Activated CD8-positive, alpha-beta memory T cell treated with anti-CD3 and anti-CD28 coated beads, Interleukin-2, amount 50 U/mL, for 4 hours (primary cell): Measurements from ENCODE around the gene RIMKLB.
"Not testable (repeated sequence)": the region's sequence is repeated elsewhere in the genome, so short reads cannot be mapped to it uniquely, and the experiment has no call there.

Experiments used
- DNase-seq: peaks from one replicate; pipeline ENCODE4 v3.0.0-alpha.2; 2020

Gene RIMKLB

DNA sequence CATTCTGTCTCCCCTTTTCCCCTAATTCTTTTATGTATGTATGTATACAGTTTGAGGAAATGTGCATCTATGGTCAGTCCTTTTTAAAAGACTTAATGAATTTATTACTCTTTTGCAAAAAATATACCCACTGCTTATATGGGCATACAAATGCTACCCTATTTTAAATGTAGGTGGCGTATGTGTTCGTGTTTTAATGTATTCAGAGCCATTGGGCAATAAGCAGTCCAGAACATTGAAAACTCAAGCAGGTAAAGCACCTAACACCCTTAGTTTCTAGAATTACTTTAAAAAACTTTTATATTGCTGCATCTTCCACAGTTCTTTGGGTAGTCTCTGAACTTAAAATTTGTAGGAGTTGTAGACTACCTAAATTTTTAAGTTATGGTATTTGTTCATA, 82.1 kb downstream of the RIMKLB start:
- DNase-seq, result no peak

DNA sequence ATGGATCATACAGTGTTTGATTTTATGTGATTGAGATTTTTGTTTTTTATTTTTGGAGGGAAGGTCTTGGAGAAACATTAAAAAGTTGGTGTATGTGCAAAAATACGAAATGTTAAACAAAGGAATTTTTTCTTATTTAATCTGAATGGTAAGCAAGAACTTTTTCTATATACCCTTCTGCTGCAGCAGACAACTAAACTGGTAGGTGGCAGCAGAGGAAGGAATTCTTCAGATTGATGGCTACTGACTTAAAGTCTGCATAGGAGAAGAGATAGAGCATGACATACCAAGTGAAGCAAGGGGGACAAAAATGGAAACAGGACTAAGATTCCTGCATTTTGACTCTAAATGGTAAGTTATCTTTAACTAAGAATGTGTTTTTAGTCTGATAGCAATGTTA, 82.6 kb downstream of the RIMKLB start:
- no peak for DNase-seq

DNA sequence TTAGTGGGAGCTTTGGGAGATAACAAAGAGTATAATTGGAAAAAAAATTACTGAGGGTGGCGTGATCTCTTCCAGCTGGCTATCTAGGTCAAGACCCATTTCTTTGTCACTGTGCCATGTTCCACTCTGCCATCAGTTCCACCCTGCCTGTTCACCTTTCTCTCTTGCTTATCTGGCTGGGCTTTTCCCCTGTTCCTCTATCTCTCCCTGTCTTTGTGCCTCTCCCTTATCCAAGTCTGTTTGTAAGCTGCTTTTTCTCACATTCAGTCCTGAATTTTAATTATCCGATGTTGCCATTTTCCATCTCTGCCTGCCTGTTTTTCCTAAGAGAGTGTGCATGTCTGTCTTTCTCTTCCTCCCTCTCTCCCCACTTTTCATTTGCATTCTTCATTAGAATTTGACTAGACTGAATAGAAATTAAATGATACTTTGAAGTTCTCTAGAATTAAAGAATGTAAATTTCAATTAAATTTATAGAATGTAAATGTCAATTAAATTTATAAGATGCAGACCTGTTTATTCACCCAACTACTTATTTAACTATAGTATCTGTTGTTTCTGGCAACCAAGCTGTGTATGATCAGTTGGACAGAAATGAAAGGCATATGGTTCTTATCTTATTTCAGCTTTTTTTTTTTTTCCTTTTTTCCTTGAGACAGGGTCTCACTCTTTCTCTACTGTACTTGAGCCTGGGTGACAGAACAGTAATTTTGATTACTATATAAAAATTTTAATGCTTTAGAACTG, 83.8 kb downstream of the RIMKLB start:
- DNase-seq, result no peak

DNA sequence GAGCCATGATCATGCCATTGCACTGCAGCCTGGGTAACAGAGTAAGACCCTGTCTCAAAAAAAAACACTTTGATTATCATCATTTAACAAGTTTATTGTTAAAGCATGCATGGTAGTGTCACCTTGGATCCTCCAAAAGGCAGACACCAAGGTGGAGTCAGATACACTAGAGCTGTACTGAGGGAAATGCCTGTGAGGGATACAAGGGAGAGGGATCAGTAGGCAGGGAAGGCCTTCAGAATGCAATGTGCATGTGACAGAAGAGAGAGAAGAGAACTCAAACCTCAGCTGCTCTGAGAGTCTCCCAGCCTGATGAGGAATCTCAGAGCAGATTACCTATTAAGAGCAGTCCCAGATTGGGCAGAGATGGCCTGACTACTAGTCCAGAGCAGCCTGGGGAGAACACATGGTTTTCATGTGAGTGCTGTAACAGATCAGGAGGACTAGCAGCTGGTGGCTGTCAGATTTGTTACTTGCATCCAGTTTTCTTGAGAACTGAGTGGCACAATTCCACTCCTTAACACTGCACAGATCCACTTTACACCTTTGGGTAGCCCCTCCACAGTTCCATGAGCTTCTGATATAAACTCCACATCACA, 86.6 kb downstream of the RIMKLB start:
- DNase-seq, result no peak

DNA sequence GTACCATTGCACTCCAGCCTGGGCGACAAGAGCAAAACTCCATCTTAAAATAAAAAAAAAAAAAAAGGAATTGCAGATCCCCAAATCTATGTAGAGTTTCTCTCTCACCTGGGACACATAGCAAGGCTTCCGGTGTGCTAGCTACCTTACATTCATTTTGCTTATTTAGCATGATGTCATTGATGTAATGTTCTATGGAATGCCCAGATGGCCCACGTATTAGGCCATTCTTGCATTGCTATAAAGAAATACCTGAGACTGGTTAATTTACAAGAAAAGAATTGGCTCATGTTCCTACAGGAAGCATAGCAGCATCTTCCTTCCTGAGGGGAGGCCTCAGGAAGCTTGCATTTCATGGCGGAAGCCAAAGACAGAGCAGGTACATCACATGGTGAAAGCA, 87.7 kb downstream of the RIMKLB start:
- no peak for DNase-seq

DNA sequence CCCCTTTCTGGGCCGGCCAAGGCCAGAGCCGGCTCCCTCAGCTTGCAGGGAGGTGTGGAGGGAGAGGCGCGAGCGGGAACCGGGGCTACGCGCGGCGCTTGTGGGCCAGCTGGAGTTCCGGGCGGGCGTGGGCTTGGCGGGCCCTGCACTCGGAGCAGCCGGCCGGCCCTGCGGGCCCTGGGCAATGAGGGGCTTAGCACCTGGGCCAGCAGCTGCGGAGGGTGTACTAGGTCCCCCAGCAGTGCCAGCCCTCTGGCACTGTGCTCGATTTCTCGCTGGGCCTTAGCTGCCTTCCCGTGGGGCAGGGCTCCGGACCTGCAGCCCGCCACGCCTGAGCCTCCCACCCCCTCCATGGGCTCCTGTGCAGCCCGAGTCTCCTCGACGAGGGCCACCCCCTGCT, 89.4 kb downstream of the RIMKLB start:
- not testable (repeated sequence) for DNase-seq

DNA sequence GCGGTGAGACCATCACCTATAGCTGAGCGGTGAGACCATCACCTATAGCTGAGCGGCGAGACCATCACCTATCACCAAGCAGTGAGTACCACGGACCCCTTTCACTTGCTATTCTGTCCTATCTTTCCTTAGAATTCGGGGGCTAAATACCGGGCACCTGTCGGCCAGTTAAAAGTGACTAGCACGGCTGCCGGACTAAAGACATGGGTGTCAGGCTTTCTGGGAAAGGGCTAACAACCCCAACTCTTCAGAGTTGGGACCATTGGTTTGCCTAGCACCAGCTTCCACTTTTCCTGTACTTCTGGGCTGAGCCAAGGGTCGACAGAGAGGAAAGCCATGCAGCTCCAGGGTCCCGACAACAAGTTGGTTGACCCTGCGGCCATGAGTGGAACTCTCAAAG, 90.9 kb downstream of the RIMKLB start:
- not testable (repeated sequence) for DNase-seq

DNA sequence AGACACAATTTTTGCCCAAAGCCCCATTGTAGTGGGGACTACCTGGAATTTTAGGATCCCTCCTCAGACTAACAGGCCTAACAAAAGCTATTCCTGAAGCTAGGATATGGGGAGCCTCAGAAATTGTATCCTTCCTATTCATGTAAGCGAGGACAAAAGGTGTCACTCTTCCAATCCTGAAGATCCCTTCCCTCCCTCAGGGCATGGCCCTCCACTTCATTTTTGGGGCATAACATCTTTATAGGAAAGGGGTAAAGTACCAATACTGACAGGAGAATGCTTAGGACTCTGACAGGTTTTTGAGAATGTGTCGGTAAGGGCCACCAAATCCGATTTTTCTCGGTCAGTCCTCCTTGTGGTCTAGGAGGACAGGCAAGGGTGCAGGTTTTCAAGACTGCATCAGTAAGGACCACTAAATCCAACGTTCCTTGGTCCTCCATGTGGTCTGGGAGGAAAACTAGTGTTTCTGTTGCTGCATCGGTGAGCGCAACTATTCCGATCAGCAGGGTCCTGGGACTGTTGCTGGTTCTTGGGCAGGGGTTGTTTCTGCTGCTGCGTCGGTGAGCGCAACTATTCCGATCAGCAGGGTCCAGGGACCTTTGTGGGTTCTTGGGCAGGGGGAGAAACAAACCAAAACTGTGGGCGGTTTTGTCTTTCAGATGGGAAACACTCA, 91.7 kb downstream of the RIMKLB start:
- DNase-seq, result not testable (repeated sequence)

DNA sequence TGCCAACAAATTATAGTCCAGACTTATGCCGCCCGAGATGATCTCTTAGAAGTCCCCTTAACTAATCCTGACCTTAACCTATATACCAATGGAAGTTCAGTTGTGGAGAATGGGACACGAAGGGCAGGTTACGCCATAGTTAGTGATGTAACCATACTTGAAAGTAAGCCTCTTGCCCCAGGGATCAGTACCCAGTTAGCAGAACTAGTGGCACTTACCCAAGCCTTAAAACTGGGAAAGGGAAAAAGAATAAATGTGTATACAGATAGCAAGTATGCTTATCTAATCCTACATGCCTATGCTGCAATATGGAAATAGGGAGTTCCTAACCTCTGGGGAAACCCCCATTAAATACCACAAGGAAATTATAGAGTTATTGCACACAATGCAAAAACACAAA, 95.4 kb downstream of the RIMKLB start:
- DNase-seq, result not testable (repeated sequence)

DNA sequence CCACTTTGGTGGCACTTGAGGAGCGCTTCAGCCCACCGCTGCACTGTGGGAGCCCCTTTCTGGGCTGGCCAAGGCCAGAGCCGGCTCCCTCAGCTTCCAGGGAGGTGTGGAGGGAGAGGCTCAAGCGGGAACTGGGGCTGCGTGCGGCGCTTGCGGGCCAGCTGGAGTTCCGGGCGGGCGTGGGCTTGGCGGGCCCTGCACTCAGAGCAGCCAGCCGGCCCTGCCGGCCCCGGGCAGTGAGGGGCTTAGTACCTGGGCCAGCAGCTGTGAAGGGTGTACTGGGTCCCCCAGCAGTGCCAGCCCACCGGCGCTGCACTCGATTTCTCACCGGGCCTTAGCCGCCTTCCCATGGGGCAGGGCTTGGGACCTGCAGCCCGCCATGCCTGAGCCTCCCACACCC, 96.8 kb downstream of the RIMKLB start:
- DNase-seq, result not testable (repeated sequence)

DNA sequence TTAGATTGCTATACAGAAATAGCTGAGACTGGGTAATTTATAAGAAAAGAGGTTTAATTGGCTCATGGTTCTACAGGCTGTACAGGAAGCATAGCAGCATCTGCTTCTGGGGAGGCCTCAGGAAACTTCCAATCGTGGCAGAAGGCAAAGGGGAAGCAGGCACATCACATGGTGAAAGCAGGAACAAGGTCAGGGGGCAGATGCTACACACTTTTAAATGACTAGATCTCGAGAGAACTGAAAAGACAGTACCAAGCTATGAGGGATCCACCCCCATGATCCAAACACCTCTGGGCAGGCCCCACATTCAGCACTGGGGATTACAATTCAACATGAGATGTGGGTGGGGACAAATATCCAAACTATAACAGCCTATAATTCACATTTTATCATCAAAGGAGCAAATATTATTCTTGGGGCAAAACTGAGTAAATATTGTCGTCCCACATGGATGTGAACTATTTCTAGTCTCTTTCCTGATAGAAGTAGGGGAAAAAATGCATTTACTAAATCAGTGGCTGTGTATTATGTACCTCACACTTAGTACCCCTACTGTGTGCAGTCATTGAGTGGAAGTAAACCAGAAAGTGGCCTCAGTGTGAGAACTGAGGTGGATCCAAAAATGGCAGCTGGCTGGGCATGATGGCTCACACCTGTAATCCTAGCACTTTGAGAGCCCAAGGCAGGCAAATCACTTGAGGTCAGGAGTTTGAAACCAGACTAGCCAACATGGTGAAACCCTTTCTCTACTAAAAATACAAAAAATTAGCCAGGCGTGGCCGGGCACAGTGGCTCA, 99.2 kb downstream of the RIMKLB start:
- DNase-seq, result no peak

DNA sequence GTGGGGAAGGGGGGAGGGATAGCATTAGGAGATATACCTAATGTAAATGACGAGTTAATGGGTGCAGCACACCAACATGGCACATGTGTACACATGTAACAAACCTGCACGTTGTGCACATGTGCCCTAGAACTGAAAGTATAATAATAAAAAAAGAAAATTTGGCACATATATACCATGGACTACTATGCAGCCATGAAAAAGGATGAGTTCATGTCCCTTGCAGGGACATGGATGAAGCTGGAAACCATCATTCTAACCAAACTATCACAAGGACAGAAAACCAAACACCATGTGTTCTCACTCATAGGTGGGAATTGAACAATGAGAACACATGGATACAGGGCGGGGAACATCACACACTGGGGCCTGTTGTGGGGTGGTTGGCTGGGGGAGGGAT, 103.4 kb downstream of the RIMKLB start:
- DNase-seq, result not testable (repeated sequence)

DNA sequence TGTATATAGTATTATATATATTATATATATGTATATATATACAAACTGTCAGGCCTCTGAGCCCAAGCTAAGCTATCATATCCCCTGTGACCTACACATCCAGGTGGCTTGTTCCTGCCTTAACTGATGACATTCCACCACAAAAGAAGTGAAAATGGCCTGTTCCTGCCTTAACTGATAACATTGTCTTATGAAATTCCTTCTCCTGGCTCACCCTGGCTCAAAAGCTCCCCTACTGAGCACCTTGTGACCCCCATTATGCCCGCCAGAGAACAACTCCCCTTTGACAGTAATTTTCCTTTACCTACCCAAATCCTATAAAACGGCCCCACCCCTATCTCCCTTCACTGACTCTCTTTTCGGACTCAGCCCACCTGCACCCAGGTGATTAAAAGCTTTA, 107.0 kb downstream of the RIMKLB start:
- not testable (repeated sequence) for DNase-seq

DNA sequence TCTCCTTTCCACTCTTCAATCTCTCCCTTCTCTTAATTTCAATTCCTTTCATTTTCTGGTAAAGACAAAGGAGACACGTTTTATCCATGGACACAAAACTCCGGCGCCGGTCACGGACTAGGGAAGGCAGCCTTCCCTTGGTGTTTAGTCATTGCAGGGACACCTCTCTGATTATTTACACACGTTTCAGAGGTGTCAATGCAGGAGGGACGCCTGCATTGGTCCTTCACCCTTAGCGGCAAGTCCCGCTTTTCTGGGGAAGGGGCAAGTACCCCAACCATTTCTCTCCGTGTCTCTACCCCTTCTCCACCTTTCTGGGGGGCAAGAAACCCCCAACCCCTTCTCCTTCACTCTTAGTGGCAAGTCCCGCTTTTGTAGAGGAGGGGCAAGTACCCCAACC, 107.7 kb downstream of the RIMKLB start:
- DNase-seq, result not testable (repeated sequence)

DNA sequence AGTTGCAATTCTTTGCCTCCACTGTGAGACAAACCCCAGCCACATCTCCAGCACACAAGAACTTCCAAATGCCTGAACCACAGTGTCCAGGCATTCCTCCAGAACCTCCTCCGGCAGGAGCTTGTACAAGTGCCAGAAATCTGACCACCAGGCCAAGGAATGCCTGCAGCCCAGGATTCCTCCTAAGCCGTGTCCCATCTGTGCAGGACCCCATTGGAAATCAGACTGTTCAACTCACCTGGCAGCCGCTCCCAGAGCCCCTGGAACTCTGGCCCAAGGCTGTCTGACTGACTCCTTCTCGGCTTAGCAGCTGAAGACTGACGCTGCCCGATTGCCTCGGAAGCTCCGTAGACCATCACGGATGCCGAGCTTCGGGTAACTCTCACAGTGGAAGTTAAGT, 109.3 kb downstream of the RIMKLB start:
- not testable (repeated sequence) for DNase-seq

DNA sequence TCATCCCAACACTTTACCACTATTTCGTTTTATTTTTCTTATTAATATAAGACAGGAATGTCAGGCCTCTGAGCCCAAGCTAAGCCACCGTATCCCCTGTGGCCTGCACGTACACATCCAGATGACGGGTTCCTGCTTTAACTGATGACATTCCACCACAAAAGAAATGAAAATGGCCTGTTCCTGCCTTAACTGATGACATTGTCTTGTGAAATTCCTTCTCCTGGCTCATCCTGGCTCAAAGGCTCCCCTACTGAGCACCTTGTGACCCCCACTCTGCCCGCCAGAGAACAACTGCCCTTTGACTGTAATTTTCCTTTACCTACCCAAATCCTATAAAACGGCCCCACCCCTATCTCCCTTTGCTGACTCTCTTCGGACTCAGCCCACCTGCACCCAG, 112.3 kb downstream of the RIMKLB start:
- DNase-seq, result not testable (repeated sequence)

DNA sequence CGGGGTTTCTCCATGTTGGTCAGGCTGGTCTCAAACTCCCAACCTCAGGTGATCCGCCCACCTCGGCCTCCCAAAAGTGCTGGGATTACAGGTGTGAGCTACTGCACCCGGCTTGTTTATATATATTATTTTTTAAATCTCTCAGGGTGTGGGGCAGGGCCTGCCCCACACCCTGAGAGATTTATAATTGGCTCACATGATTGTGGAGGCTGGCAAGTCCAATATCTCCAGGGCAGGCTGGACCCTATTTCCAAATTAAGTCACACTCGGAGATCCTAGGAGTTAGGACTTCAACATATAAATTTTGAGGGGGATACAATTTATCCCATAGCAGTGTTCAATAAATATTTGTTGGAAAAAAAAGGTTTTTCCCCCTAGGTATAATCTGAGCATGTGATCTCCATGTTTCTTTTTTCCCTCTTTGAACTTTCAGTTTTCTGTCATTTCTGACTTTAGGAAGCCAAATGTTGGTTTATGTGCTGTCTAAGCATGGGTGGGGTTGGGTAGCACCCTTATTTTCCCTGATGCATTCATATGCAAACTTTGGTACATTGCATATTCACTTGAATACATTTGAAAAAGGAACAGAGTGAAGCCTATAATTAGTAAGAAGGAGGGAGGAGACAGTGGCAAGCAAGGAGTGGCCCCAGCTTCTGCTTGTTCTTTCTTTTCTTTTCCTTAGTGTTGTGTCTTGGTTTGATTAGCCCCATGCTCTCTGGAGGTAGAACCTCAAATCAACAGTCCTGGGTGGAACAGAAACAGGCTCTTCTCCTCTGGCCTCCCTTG, 116.0 kb downstream of the RIMKLB start:
- no peak for DNase-seq

DNA sequence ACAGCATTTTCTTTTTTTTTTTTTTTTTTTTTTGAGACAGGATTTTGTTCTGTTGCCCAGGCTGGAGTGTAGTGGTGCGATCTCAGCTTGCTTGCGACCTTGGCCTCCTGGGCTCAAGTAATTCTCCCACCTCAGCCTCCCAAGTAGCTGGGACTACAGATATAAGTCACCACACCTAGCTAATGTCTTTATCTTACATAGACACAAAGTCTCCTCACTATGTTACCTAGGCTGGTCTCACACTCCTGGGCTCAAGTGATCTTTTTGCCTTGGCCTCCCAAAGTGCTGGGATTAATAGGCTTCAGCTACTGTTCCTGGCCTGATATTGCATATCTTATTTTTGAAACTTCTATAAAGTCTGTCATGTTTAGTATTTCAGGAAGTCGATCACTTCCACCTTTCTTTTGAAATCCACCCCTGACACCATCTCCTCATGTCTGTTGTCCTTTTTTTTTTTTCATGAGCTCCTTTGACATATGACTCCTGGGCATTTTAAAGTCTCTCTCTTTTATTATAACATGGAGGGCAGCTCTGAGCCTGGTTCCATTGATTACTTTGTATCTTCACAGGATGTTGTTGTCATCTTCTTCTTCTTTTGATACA, 118.8 kb downstream of the RIMKLB start:
- no peak for DNase-seq

DNA sequence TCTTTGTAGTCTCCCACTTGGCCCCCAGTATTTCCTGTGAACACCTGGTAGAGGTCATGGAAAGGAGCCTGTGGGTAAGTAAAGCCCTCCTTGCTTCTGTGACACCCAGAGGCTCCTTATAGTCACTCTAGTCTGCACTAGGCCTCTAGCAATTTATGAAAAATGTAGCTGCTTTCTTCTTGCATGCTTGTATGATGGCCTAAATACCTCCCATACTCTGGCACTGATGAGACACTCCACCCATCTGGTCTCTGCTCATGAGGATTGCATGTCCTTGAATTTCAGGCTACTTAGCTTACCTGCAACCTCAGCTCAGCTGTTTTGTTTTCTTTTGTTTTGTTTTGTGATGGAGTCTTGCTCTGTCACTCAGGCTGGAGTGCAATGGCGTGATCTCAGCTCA, 120.1 kb downstream of the RIMKLB start:
- no peak for DNase-seq

DNA sequence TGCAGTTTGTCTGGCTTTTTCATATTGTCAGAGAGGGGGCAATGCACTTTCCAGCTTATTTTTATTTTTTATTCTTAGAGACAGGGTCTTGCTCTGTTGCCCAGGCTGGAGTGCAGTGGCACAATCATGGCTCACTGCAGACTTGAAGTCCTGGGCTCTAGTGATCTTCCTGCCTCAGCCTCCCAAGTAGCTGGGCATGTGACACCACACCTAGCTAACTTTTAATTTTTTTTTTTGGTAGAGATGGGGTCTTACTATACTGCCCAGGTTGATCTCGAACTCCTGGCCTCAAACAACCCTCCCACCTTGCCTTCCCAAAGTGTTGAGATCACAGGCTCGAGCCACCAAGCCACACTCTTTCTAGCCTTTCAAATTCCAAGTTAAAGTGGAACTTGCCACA, 120.7 kb downstream of the RIMKLB start:
- DNase-seq, result no peak

DNA sequence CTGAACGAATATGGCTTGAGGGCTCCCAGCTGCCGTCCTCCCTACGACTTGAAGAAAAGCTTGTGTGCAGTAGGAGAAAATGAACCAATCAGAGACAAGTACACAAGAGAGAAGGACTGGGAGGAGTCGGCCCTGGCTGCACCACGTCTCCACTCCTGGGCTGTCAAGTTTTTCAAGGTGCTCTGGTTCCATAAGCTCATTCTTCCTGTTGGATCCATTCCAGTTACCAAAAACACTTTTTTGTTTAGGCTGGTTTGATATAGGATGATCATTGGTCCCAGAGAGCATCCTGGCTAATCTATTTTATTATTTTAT, 121.8 kb downstream of the RIMKLB start:
- no peak for DNase-seq

DNA sequence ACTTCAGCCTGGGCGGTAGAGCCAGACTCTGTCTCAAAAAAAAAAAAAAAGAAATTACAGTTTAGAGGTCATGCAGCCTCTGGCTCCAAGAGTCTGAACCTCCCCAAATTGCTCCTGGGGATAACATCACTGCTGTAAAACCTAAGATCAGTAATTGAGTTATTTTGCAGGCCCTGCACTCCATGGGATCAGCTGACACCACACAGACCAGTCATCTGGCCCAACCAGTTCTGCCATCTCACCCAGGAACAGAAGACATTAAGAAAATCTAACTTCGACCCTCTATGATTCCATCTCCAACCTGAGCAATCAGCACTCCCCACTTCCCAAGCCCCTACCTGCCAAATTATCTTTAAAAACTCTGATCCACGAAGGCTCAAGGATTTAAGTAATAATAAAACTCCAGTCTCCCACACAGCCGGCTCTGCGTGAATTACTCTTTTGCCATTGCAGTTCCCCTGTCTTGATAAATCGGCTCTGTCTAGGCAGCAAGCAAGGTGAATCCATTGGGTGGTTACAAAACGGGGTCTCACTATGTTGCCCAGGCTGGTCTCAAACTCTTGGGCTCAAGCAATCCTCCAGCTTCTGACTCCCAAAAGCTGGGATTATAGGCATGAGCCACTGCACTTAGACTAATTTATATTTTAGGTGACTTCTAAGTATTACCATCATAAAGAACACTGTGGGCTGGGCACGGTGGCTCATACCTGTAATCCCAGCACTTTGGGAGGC, 123.1 kb downstream of the RIMKLB start:
- DNase-seq, result not testable (repeated sequence)
